ENCODE results near the gene EFNA4.
"Not testable (repeated sequence)": the region's sequence is repeated elsewhere in the genome, so short reads cannot be mapped to it uniquely, and the experiment has no call there.

Gene EFNA4

GRCh38 chr1:155091071-155092051, 27.8 kb downstream of the EFNA4 start:
- peak; percentile 46 to 72 for DNase-seq

GRCh38 chr1:155092131-155092530, 28.6 kb downstream of the EFNA4 start:
- DNase-seq, result no peak

DNA sequence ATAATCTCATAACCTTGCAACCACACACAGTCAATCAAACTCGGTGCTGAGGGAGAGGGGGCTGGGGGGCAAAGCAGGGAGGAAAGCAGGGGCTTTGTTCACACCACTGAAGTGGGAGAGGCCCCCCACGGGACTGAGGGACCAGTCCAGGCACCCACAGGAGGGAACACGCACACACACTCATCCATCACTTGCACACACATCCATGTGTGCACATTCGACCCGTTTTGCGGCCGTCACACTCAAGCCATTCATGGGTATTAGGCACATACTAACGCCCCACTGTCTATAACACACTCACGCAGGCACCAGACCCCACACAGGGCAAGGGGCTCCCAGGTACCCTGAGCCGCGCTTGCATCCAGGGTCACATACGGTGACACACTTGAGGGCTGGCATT, 29.1 kb downstream of the EFNA4 start:
- DNase-seq, result no peak

DNA sequence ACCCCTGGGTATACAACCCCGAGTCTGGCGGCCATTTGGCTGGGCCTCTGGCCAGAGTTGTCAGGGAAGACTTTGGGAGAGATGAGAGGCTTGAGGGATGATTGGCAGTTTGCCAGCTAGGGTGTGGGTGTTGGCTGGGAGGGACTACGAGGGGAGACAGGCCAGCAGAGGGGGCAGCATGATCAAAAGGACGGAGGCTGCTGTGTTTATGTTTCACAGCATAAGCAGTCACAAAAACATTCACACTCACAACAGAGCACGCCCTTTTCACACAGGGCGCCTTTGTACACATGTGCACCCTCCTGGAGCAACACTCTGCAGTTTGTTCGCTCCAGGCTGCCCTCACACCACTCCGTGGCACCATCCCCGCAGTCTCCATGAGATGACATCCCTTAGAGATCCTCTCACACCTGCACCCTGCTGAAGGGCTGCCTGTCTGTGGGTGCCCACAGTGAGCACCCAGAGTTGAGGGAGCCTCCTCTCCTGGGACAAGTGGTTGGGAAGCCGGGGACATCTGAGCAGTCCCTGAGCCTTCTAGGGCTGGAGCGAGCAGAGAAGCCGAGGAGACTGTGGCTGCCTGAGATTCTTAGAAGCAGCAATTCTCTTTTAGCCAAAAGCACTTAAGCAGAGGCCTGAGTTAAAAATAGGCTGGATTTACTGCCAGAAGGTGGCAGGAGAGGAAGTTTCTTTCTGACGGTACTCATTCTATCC, 30.5 kb downstream of the EFNA4 start:
- peak; percentile 51 to 59 for DNase-seq

DNA sequence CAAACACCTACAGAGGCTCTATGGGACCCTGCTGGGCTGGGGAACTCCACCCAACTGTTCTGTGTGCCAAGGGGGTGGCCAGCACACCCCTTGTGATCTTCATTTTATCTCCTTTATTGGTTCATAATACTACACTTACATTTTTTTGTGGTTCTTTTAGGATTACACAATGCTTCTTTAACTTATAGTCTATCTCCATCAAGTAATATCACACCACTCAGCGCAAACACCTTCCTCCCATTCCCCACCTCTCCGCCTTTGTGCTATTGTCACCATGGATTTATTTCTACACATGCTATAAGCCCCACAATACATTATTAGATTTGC, 31.0 kb downstream of the EFNA4 start:
- DNase-seq, result no peak

DNA sequence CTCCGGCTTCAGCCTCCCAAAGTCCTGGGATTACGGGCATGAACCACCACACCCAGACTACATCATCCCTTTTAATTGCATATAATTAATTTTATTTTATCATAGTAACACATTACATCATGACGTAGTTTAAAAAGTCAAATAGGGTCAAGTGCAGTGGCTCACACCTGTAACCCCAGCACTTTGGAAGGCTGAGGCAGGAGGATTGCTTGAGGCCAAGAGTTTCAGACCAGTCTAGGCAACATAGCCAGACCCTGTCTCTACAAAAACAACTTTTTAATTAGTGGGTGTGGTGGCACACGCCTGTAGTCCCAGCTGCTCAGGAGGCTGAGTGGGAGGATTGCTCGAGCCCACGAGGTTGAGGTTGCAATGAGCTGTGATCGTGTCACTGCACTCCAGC, 35.8 kb downstream of the EFNA4 start:
- no peak for DNase-seq

DNA sequence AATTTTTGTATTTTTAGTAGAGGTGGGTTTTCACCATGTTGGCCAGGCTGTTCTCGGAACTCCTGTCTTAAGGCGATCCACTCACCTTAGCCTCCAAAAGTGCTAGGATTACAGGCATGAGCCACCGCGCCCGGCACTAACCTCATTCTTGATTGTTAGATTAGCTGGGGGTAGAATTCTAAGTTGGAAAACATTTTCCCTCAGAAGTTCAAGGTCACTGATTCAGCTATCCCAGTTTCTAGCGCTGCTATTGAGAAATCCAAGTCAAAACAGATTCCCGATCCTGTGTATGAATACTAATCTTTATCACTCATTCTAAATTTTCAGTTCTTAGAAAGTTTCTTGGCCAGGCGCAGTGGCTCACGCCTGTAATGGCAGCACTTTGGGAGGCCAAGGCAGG, 39.8 kb downstream of the EFNA4 start:
- DNase-seq, result no peak

DNA sequence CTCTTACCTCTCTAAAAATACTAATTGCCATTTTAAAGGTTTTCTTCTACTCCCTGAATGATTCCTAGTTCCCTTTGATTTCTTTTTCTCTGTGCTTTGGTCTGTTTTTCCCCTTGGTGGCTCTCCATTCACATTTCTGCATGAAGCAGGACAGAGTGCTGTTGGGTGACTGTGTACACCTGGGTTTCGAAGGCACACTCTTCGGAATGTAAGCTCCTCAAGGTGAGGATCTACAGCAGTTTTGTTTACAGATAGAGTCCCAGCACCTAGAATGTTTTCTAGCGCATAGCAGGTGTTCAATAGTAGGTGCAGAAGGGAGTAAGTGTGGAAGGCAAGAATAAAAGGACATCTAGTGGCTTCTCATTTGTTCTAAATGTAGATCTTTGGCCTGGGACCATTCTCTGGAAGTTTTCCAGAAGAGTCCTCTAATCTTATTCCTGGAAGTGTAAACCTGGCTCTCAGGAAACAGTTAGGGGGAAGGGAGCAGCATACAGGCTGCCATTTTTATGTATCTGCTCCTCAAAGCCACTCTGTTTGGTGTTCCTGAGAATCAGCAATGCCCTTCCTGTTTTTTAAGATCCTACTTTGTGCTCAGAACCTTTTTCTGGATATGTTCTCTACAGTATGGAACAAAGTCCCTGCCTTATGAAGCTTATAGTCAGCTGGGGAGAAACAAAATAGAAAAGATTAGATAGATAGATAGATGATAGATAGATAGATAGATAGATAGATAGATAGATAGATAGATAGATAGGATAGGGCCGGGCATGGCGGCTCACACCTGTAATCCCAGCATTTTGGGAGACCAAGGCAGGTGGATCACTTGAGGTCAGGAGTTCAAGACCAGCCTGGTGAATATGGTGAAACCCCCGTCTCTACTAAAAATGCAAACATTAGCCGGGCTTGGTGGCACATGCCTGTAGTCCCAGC, 41.3 kb downstream of the EFNA4 start:
- DNase-seq, result no peak

- no peak for DNase-seq
These were observed 42.1 kb downstream of the EFNA4 start for GRCh38 chr1:155105604-155106011.

DNA sequence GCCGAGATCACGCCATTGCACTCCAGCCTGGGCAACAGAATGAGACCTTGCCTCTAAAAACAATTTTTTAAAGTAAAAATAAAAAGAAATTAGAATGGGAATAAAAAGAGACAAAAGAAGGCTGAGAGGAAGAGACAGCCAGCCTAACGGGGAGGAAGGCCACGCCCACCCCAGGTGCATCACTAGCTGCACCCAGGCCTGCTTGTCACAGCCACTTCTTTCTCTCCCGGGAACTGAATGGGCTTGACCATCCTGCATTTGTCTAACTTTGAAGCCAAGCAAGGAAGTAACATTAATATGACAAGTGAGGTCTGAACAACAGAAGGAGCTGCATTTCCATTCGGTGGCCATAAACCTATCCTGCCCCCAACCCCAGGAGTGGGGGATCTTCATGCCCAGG, 43.3 kb downstream of the EFNA4 start:
- no peak for DNase-seq

DNA sequence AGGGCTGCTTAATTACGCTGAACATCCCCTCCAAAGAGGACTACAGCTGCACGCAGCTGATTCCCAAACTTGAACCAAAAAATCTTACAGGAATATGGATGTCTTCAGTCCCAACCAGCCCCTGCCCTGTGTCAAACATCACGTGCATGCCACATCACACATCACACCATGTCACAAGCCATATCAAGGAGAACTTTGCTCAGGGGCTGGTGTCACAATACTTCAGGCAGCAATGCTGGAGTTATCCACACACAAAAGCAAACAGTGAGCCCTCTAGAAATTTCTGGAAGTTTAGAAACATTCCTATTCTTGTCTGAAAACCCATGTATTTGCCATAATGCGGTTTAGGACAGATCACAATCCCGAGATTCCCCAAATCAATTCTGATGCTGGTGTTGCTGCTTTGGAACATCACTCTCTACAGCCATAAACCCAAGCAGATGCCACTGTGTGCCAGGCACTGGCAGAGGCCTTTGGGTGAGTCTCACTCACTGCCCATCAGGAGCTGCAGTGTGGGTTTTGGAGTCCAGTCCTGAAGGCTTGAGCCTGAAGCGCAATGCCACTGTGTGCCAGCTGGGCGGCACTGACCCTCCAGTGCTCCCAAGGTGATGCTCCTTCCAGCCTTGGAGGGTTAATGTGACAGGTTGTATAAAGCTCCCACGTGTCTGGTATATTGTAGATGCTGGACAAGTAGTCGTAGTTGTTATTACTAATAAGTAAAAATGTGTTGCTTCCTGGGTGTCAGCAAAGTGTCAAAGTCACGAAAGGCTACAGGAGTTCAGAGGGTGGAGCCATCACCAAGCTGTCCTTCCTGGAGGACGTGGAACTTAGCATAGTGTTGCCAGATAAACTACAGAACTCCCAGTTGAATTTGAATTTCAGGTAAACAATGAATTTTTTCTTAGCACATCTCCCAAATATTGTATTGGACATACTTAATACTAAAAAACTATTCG, 44.0 kb downstream of the EFNA4 start:
- no peak for DNase-seq

- no peak for DNase-seq
These were observed 44.8 kb downstream of the EFNA4 start for GRCh38 chr1:155108296-155108695.

DNA sequence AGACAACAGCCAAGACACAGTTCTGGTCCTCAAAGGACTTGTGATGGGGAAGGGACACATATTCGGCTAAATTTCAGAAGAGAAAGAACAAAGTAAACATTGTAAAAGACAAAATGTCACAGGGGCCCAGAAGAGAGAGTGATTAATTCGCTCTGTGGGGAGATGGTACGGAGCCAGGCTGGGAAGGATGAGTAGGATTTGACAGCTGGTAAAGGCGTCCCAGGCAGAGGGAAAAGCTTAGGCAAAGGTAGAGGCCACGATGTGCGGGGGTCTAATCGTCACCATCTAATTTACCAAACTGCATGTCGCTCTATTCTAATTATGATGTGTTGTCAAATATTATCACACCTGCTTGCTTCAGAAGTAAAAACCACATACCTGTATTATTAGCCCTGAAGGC, 46.8 kb downstream of the EFNA4 start:
- DNase-seq, result no peak

- no peak for DNase-seq
These were observed 47.3 kb downstream of the EFNA4 start for GRCh38 chr1:155110826-155111225.

GRCh38 chr1:155113450-155113980, 50.0 kb downstream of the EFNA4 start:
- no peak for DNase-seq

- no peak for DNase-seq
These were observed 52.7 kb downstream of the EFNA4 start for GRCh38 chr1:155116113-155116764.

DNA sequence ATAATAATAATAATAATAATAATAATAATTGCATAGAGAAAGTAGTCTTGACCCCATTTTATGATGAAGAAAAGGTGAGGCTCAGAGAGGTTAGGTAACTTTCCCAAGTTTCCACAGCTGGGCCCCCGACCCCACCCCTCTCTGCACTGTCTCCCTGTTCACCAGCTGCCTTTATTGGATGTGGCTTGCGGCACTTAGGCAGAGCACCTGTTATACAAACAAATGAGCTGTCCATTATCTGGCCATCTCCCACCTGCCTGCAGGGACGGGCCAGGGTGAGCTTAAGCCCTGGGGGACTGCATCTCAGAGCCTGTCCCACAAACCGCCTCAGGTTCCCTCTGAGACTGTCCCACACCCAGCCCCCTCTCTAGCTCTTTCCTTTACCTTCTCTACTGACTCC, 54.1 kb downstream of the EFNA4 start:
- no peak for DNase-seq

GRCh38 chr1:155118090-155118489, 54.5 kb downstream of the EFNA4 start:
- not testable (repeated sequence) for DNase-seq

Data from Kasumi-1 (cell line).